ENCODE data around the gene NOL12. TPM values are rescaled to one million over a fixed set of nuclear protein-coding genes. Genes with fewer than 3 reads are reported as not detected.
A peak's percentile ranks its signal among the peaks of the same experiment; 100 is the strongest.

NOL12 gene
- total and polyA plus RNA-seq, 8 donors = 16.2 to 26.3 (median 20.3) TPM

DNA sequence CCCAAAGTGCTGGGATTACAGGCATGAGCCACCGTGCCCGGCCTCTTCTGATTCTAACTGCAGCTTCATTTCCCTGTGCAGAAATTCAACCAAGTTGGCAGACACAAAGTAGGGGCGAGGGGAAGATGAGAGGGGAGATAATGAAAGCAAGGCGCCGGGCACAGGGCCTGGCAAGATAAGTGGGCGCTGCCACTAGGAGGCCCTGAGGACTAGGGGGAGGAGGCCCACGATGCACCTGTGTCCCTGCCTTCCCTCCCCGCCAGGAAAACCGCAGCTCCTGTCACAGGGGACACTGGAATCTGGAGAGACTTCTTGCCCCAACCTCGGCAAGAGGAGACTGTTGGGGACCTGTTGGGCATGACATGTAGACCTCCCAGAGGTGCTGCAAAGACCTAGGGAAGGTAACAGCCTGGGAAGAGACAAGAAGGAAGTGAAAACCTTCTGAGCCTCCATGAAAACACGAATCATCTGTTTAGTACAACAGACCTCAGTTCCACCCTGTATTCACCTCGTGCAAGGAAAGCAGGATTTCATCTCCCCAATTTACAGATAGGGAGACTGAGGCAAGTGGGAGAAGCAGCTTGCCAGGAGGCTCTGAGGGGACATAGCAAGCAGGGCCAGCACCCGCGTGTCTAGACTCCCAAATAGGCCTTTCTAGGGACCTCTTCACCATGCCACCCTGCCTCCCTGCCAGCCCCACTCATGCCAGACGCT lies 13.8 kb upstream of the NOL12 start:
- no peaks in the 10 kb centered on the region for H3K36me3 ChIP-seq
- H3K27me3 ChIP-seq = no peaks in the 10 kb centered on the region
- peaks cover 10 to 47% of the 10 kb centered on the region in 2 donors for H3K4me1 ChIP-seq
- no peak overlapping the region for H3K27ac ChIP-seq
- intact Hi-C loops (cut with DNase I) = no loop called here
- H3K9me3 ChIP-seq = no peaks in the 10 kb centered on the region
- TF ChIP-seq, protein P1, sequence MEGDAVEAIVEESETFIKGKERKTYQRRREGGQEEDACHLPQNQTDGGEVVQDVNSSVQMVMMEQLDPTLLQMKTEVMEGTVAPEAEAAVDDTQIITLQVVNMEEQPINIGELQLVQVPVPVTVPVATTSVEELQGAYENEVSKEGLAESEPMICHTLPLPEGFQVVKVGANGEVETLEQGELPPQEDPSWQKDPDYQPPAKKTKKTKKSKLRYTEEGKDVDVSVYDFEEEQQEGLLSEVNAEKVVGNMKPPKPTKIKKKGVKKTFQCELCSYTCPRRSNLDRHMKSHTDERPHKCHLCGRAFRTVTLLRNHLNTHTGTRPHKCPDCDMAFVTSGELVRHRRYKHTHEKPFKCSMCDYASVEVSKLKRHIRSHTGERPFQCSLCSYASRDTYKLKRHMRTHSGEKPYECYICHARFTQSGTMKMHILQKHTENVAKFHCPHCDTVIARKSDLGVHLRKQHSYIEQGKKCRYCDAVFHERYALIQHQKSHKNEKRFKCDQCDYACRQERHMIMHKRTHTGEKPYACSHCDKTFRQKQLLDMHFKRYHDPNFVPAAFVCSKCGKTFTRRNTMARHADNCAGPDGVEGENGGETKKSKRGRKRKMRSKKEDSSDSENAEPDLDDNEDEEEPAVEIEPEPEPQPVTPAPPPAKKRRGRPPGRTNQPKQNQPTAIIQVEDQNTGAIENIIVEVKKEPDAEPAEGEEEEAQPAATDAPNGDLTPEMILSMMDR (IDR thresholded peaks at IDR 0.05) = no peak
- DNase-seq (no peak), ATAC-seq (no peak)
- H3K4me3 ChIP-seq = no peak overlapping the region

DNA sequence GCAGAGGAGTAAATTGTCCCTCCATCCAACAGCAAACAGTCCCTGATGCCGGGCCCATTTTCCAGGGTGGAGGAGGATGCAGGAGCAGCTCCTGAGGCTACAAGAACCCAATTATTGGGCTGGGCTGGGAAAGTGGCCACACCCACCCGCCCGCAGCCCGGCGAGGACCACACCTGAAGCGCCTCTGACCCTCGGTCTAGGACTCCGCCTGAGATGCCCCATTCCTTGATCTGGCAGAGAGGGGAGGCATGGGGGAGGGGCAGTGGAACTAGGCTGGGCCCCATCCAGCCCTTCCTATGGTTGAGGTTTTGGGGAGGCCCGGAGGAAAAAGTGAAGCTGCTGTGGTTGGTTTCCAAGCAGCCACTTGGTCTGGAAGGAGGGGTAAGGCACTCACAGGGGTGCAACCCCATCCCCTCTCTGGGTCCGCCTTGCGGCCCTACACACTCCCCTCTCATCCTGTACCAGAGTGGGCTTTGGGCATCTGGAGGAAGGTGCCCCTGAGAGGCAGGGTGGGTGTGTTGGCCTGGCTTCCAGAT lies 13.2 kb upstream of the NOL12 start:
- ATAC-seq (no peak), DNase-seq (no peak)
- intact Hi-C loops (cut with DNase I) = no loop called here
- Histone ChIP-seq H3K4me1 (peaks cover 10 to 53% of the 10 kb centered on the region in 2 donors), H3K27me3 (no peaks in the 10 kb centered on the region), H3K9me3 (no peaks in the 10 kb centered on the region), H3K36me3 (peaks cover 0 to 5% of the 10 kb centered on the region in 2 donors), H3K4me3 (no peak overlapping the region), H3K27ac (no peak overlapping the region)
- TF ChIP-seq, protein P1 (IDR thresholded peaks at IDR 0.05) = no peak

DNA sequence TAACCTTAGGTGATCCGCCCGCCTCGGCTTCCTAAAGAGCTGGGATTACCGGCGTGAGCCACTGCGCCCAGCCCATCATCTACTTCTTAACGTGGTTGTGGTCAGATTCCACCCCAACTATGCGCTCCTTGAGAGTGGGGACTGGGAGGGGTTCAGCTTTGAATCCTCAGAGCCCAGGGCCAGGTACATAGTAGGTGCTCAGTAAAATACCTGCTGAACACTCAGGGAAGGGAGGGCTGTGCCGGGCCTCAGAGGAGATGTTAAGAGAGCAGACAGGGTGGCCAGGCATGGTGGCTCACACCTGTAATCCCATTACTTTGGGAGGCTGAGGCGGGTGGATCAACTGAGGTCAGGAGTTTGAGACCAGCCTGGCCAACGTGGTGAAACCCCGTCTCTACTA lies 11.9 kb upstream of the NOL12 start:
- no peak for ATAC-seq
- peak overlapping the region in 1 of 2 donors; percentile 77 for H3K4me3 ChIP-seq

DNA sequence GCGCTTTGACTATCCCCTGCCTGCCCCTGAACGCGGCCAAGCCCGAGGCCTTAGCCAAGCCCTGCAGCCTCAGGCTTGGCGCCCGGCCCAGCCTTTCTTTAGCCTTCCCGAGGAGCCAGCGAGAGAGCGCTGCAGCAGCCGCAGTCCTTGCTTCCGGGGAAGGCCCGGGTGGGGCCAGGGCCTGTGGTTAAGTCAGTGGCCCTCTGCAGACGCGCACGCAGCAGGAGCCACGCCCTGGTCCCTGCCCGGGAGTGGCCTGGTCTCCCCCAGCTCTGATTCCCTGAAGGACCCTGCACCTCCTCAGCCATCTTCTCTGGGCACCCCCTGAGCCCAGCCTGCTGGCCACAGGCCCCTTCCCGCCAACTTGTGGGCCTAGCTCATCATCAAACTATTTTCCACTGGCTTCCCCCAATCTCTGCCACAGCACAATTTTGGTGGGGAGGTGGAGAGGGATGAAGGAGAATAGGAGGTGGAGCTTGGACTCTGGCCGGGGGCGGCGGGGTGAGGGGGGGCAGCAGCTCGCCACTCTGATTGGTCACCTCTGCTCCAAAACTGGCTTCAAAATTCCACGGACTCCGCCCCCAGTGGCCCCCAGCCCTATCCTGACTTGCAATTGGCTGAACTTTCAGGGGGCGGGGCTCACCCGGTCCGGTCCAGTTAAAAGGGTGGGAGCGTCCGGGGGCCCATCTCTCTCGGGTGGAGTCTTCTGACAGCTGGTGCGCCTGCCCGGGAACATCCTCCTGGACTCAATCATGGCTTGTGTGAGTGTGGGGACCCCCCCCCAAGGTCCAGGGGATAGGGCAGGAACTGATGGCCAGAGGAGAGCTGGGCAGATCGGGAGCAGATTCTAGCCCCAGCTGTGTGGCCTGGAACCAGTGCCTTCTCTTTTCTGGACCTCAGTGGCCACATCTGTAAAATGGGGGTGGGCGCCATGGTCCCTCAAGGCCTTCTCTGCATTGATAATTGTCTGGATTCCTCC lies 10.9 kb upstream of the NOL12 start, which contains the start of gene LGALS1:
Gene LGALS1 (plus strand): TSS at position 686 of the 979 bp plus-strand sequence. CDS start 67 bp downstream, at position 753.
- peaks cover 10 to 58% of the 10 kb centered on the region in 2 donors for H3K4me1 ChIP-seq

More for the DNA sequence above, 11.9 kb upstream of the NOL12 start:
- H3K27me3 ChIP-seq = no peaks in the 10 kb centered on the region
- H3K9me3 ChIP-seq = no peaks in the 10 kb centered on the region
- H3K4me1 ChIP-seq = peaks cover 10 to 58% of the 10 kb centered on the region in 2 donors
- peak overlapping the region; percentile 90 to 94 for H3K27ac ChIP-seq
- DNase-seq = no peak
- H3K36me3 ChIP-seq = peaks cover 0 to 18% of the 10 kb centered on the region in 2 donors
- TF ChIP-seq, protein P1 (IDR thresholded peaks at IDR 0.05) = no peak
- intact Hi-C loops (cut with DNase I) = no loop called here

More for the DNA sequence above, 10.9 kb upstream of the NOL12 start, which contains the start of gene LGALS1:
- H3K27ac ChIP-seq = peak within 1 kb of the TSS; percentile 90 to 94
- H3K36me3 ChIP-seq = peaks cover 0 to 26% of the 10 kb centered on the region in 2 donors
- H3K9me3 ChIP-seq = no peaks in the 10 kb centered on the region
- no peaks in the 10 kb centered on the region for H3K27me3 ChIP-seq
- DNase-seq (peak; percentile 92 to 98 (median 95)), ATAC-seq (peak; percentile 85)
- H3K4me3 ChIP-seq = peak within 1 kb of the TSS; percentile 45 to 77
- TF ChIP-seq, protein P1 (IDR thresholded peaks at IDR 0.05) = no peak
- intact Hi-C loops (cut with DNase I) = no loop called here
